B cell (primary cell): ENCODE data around the gene TAS2R40. TPM values are rescaled to one million over a fixed set of nuclear protein-coding genes. Genes with fewer than 3 reads are reported as not detected.

Experiments used
- ATAC-seq: fragments of 200-7000 bp; cut with Tn5 transposase; one replicate; pipeline ENCODE4 v1.10.0; 2021; ENCODE audit warnings: low read depth, mild to moderate bottlenecking, moderate number of reproducible peaks, moderate library complexity
- CTCF ChIA-PET: fragments of 350-600 bp; sonication (Branson Sonifier 250); formaldehyde crosslinking; loops from one replicate; lab custom pipeline; 2021; ENCODE audit warnings: antibody characterized with exemption, inconsistent platforms; lab: Charles Lee
- POLR2A ChIA-PET: fragments of 350-600 bp; sonication (Branson Sonifier 250); formaldehyde crosslinking; loops from one replicate; lab custom pipeline; 2021; ENCODE audit warnings: antibody characterized with exemption; lab: Charles Lee
- DNase-seq: peaks from one replicate; pipeline ENCODE4 v3.0.0; 2013
- H2AFZ ChIP-seq: 2 replicates; pipeline ENCODE4 v1.6.1; 2012; ENCODE audit warnings: mild to moderate bottlenecking, low read depth, low read length; ENCODE audit not compliant: insufficient read depth, poor library complexity, severe bottlenecking
- H3K27ac ChIP-seq, 2 donors: 1 replicate in 1 of 2; 2 replicates in 1 of 2; pipeline ENCODE4 v1.5.1; 2012 to 2013; ENCODE audit warnings: low read length in 2 of 2, mild to moderate bottlenecking in 2 of 2, moderate library complexity in 1 of 2
- H3K27me3 ChIP-seq, 4 experiments: fragments of 200-600 bp in 1 of 4; sonication (generic) in 1 of 4; replicated peaks in 1 of 4; 1 replicate in 2 of 4; 2 replicates in 2 of 4; pipeline versions ENCODE4 v1.6.1 to v1.7.0; 2013 to 2016; ENCODE audit warnings: low read length in 3 of 4, mild to moderate bottlenecking in 2 of 4, mixed read lengths in 1 of 4, moderate library complexity in 1 of 4; ENCODE audit not compliant: insufficient read depth in 4 of 4, control insufficient read depth in 3 of 4; ENCODE audit errors: control extremely low read depth in 1 of 4
- H3K36me3 ChIP-seq, 2 experiments: replicated peaks in 1 of 2; 1 replicate in 1 of 2; 2 replicates in 1 of 2; pipeline versions ENCODE4 v1.6.1 to v1.7.1; 2013; ENCODE audit warnings: low read length in 1 of 2; ENCODE audit not compliant: insufficient read depth in 2 of 2, control insufficient read depth in 1 of 2; ENCODE audit errors: control extremely low read depth in 1 of 2, extremely low read depth in 1 of 2
- H3K4me1 ChIP-seq, 2 donors: fragments of 200-600 bp in 1 of 2; sonication (generic) in 1 of 2; 1 replicate in 1 of 2; 2 replicates in 1 of 2; pipeline versions ENCODE4 v1.5.1 to v1.6.1; 2013 to 2017; ENCODE audit warnings: low read length in 2 of 2; ENCODE audit not compliant: control insufficient read depth in 2 of 2, insufficient read depth in 2 of 2
- H3K4me2 ChIP-seq: replicated peaks from 2 replicates; pipeline ENCODE3; 2012; ENCODE audit warnings: mild to moderate bottlenecking, low read depth, low read length; ENCODE audit not compliant: poor library complexity, severe bottlenecking
- H3K4me3 ChIP-seq, 5 experiments: fragments of 200-600 bp in 1 of 5; sonication (generic) in 1 of 5; 1 replicate in 3 of 5; 2 replicates in 2 of 5; pipeline versions ENCODE4 v1.5.1 to v1.7.0; 2011 to 2016; ENCODE audit warnings: low read length in 4 of 5, mild to moderate bottlenecking in 4 of 5, low read depth in 2 of 5, control low read depth in 1 of 5, moderate library complexity in 1 of 5; ENCODE audit not compliant: insufficient read depth in 1 of 5; ENCODE audit errors: control extremely low read depth in 1 of 5, extremely low read depth in 1 of 5
- H3K79me2 ChIP-seq: fragments of 200-600 bp; sonication (generic); one replicate; pipeline ENCODE4 v1.6.0; 2016; ENCODE audit warnings: low read length; ENCODE audit not compliant: control insufficient read depth, insufficient read depth
- H3K9ac ChIP-seq: fragments of 200-600 bp; sonication (generic); 2 replicates; pipeline ENCODE4 v1.6.1; 2017; ENCODE audit warnings: mild to moderate bottlenecking, low read length, moderate library complexity
- H3K9me3 ChIP-seq, 3 donors: one replicate each; pipeline versions ENCODE4 v1.6.1 to v1.7.1; 2013; ENCODE audit warnings: low read length in 2 of 3; ENCODE audit not compliant: control insufficient read depth in 2 of 3, insufficient read depth in 1 of 3; ENCODE audit errors: control extremely low read depth in 1 of 3
- H4K20me1 ChIP-seq: 2 replicates; pipeline ENCODE4 v1.6.0; 2012; ENCODE audit warnings: mild to moderate bottlenecking, low read length; ENCODE audit not compliant: insufficient read depth, control insufficient read depth, poor library complexity, severe bottlenecking
- H3K27ac Mint-ChIP-seq: one replicate; pipeline ENCODE4 v1.8.0; 2021; ENCODE audit warnings: mixed read lengths
- H3K27me3 Mint-ChIP-seq: one replicate; pipeline ENCODE4 v1.8.0; 2021; ENCODE audit warnings: mixed read lengths
- H3K4me1 Mint-ChIP-seq: one replicate; pipeline ENCODE4 v1.8.0; 2021; ENCODE audit warnings: mixed read lengths
- H3K4me3 Mint-ChIP-seq: one replicate; pipeline ENCODE4 v1.8.0; 2021; ENCODE audit warnings: mixed read lengths
- H3K9me3 Mint-ChIP-seq: one replicate; pipeline ENCODE4 v1.8.0; 2022; ENCODE audit warnings: mixed read lengths; ENCODE audit not compliant: insufficient read depth
- EZH2 ChIP-seq: IDR thresholded peaks from 2 replicates; pipeline ENCODE4 v1.6.1; 2012; ENCODE audit warnings: borderline replicate concordance, low read depth, mild to moderate bottlenecking, moderate library complexity, low read length; ENCODE audit not compliant: insufficient read depth, poor library complexity, severe bottlenecking
- WGBS: methylation state at CpG from one replicate; pipeline ENCODE4 v1.1.5; 2013; ENCODE audit warnings: missing lambda C conversion rate; ENCODE audit not compliant: insufficient coverage; 5-methylcytosine and 5-hydroxymethylcytosine counted together
- intact Hi-C: fragments of 100-400 bp; cut with micrococcal nuclease; formaldehyde crosslinking; loops from one replicate; pipeline ENCODE4 v1.10.0; 2022
- polyA plus RNA-seq: library from polyadenylated mRNA; depleted of rRNA; stranded (reverse); fragments of >200 nt; gene quantifications from 2 replicates; pipeline ENCODE4 v1.2.3, GENCODE V29; 2012
- small RNA-seq: library from RNA; depleted of rRNA; stranded (forward); fragments of <200 nt; gene quantifications from one replicate; pipeline ENCODE3, GENCODE V24; 2012; ENCODE audit warnings: low replicate concordance, low read depth; ENCODE audit not compliant: insufficient read length
- total RNA-seq, 2 donors: library from RNA; stranded (reverse); fragments of 120-200 nt in 1 of 2; gene quantifications; 1 replicate in 1 of 2; 2 replicates in 1 of 2; pipeline versions ENCODE4 v1.2.3 to v1.2.4, GENCODE V29; 2013 to 2022
- TF ChIP-seq, protein P1 (sequence below): fragments of 200-600 bp; IDR thresholded peaks from one replicate; pipeline ENCODE4 v1.8.0; 2022; ENCODE audit warnings: antibody characterized with exemption, mild to moderate bottlenecking

Gene TAS2R40
- total and polyA plus RNA-seq, 2 donors (not counting 1 experiment from before 2014, with no cell fraction given), result not detected

DNA sequence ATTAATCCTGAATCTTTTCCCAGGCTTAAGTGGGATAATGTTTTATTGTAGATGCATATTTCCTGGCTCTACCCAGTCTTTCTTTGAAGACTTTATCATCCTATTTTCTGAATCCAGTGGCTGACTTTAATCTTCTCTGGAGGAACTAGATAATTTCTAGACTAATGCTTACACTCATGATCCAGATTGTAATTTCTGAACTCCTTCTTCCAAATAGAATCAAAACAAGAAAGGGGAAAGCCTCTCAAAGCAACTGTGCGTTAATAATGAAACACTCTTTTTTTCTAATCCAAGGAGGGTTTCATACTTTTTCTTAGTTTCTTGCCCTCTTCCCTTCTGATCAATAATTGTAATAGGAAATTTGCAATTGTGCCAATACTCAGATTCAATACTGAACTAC lies 49.4 kb downstream of the TAS2R40 start:
- Histone ChIP-seq H3K79me2 (no peaks in the 10 kb centered on the region), H3K9me3 (no peaks in the 10 kb centered on the region), H3K9ac (no peak overlapping the region), H3K27me3 (no peaks in the 10 kb centered on the region), H3K27ac (no peak overlapping the region), H3K4me3 (no peak overlapping the region), H2AFZ (no peak overlapping the region), H4K20me1 (no peaks in the 10 kb centered on the region), H3K4me2 (no peak overlapping the region), H3K4me1 (peaks cover 4 to 8% of the 10 kb centered on the region in 2 donors), H3K36me3 (peaks cover 8 to 31% of the 10 kb centered on the region in 2 experiments)
- intact Hi-C loops, result no loop called here
- POLR2A ChIA-PET, result no interaction called here
- peaks cover 8% of the 10 kb centered on the region for H3K4me1 Mint-ChIP-seq
- CTCF ChIA-PET, result interaction anchor here (0.7 to 0.9 kb wide), 2 partner anchors 21 to 397 kb away, joined by 3 to 7 read pairs; no protein-coding TSS in a partner anchor
- TF ChIP-seq EZH2, result no peak
- TF ChIP-seq, protein P1, sequence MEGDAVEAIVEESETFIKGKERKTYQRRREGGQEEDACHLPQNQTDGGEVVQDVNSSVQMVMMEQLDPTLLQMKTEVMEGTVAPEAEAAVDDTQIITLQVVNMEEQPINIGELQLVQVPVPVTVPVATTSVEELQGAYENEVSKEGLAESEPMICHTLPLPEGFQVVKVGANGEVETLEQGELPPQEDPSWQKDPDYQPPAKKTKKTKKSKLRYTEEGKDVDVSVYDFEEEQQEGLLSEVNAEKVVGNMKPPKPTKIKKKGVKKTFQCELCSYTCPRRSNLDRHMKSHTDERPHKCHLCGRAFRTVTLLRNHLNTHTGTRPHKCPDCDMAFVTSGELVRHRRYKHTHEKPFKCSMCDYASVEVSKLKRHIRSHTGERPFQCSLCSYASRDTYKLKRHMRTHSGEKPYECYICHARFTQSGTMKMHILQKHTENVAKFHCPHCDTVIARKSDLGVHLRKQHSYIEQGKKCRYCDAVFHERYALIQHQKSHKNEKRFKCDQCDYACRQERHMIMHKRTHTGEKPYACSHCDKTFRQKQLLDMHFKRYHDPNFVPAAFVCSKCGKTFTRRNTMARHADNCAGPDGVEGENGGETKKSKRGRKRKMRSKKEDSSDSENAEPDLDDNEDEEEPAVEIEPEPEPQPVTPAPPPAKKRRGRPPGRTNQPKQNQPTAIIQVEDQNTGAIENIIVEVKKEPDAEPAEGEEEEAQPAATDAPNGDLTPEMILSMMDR, result no peak
- no peak for ATAC-seq
- no peak overlapping the region for H3K4me3 Mint-ChIP-seq
- no peaks in the 10 kb centered on the region for H3K9me3 Mint-ChIP-seq
- no peaks in the 10 kb centered on the region for H3K27me3 Mint-ChIP-seq
- no peak for DNase-seq
- no CpG with 5 or more reads among the region's 1 CpG for WGBS
- no peak overlapping the region for H3K27ac Mint-ChIP-seq

Small RNAs within 50 kb of the gene (small RNA-seq; reads per million reads assigned to genes)
- gene AC073342.3, result not detected

Other genes starting within 250 kb of the TAS2R40 start
- gene OR9A2, start 194.9 kb upstream of the TAS2R40 start, total RNA-seq, result not detected in 2 replicates
- gene OR9A2, start 194.9 kb upstream of the TAS2R40 start, polyA plus RNA-seq, result not detected in 2 replicates
- gene OR6V1, start 169.7 kb upstream of the TAS2R40 start, total RNA-seq, result not detected in 2 replicates
- gene OR6V1, start 169.7 kb upstream of the TAS2R40 start, polyA plus RNA-seq, result not detected in 2 replicates
- gene PIP, start 90.0 kb upstream of the TAS2R40 start, total RNA-seq, result not detected in 2 replicates
- not detected in 2 replicates for gene PIP, start 90.0 kb upstream of the TAS2R40 start, polyA plus RNA-seq
- gene TAS2R39, start 38.6 kb upstream of the TAS2R40 start, total RNA-seq, result not detected in 2 replicates
- gene TAS2R39, start 38.6 kb upstream of the TAS2R40 start, polyA plus RNA-seq, result not detected in 2 replicates
- 181 and 183 TPM in 2 replicates for gene GSTK1, start 41.4 kb downstream of the TAS2R40 start, total RNA-seq
- gene GSTK1, start 41.4 kb downstream of the TAS2R40 start, polyA plus RNA-seq, result 315 and 355 TPM in 2 replicates
- gene TMEM139, start 62.9 kb downstream of the TAS2R40 start, total RNA-seq, result not detected in 2 replicates
- 0.12 and 0.25 TPM in 2 replicates for gene TMEM139, start 62.9 kb downstream of the TAS2R40 start, polyA plus RNA-seq
- 66.5 and 71.1 TPM in 2 replicates for gene CASP2, start 66.3 kb downstream of the TAS2R40 start, total RNA-seq
- gene CASP2, start 66.3 kb downstream of the TAS2R40 start, polyA plus RNA-seq, result 29.2 and 54.9 TPM in 2 replicates
- not detected in 2 replicates for gene CLCN1, start 94.1 kb downstream of the TAS2R40 start, total RNA-seq
- not detected in 2 replicates for gene CLCN1, start 94.1 kb downstream of the TAS2R40 start, polyA plus RNA-seq
- 0.05 and 0.12 TPM in 2 replicates for gene FAM131B, start 140.7 kb downstream of the TAS2R40 start, total RNA-seq
- gene FAM131B, start 140.7 kb downstream of the TAS2R40 start, polyA plus RNA-seq, result not detected in 2 replicates
- 53.8 and 55.2 TPM in 2 replicates for gene ZYX, start 159.3 kb downstream of the TAS2R40 start, total RNA-seq
- gene ZYX, start 159.3 kb downstream of the TAS2R40 start, polyA plus RNA-seq, result 22.2 and 32.3 TPM in 2 replicates
- 0.12 and 0.49 TPM in 2 replicates for gene EPHA1, start 186.8 kb downstream of the TAS2R40 start, total RNA-seq
- gene EPHA1, start 186.8 kb downstream of the TAS2R40 start, polyA plus RNA-seq, result 0.39 and 0.50 TPM in 2 replicates
- not detected in 2 replicates for gene TAS2R60, start 221.4 kb downstream of the TAS2R40 start, total RNA-seq
- not detected in 2 replicates for gene TAS2R60, start 221.4 kb downstream of the TAS2R40 start, polyA plus RNA-seq